Left renal cortex interstitium (tissue), 4 donors: ENCODE data around the gene GRM4. TPM values are rescaled to one million over a fixed set of nuclear protein-coding genes. Genes with fewer than 3 reads are reported as not detected.

ENCODE experiments used
- DNase-seq, 4 donors: peaks; one replicate each; pipeline ENCODE4 v3.0.0-alpha.2; 2013; ENCODE audit warnings: low read depth in 4 of 4, low spot score in 2 of 4, missing footprints in 1 of 4
- polyA plus RNA-seq, 4 donors: library from polyadenylated mRNA; unstranded; fragments of 120-200 nt; gene quantifications; one replicate each; pipeline ENCODE4 v1.2.1, GENCODE V29; 2013; ENCODE audit not compliant: insufficient read length in 4 of 4

Gene GRM4
- polyA plus RNA-seq, 4 donors, result 0.56 to 0.71 (median 0.62) TPM

DNA sequence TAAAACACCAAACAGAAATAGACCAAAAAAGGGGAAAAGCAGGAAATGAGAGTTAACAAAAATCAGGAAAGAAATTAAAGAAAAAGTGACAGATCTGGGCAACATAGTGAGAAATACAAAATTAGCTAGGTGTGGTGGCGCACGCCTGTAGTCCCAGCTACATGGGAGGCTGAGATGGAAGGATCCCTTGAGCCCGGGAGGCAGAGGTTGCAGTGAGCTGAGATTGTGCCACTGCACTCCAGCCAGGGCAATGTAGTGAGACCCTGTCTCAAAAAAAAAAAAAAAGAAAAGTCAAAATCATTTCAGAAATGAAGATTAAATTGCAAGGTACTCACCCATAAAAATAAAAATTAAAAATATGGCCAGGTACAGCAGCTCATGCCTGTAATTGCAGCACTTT, 13.0 kb upstream of the GRM4 start:
- DNase-seq, result no peak

DNA sequence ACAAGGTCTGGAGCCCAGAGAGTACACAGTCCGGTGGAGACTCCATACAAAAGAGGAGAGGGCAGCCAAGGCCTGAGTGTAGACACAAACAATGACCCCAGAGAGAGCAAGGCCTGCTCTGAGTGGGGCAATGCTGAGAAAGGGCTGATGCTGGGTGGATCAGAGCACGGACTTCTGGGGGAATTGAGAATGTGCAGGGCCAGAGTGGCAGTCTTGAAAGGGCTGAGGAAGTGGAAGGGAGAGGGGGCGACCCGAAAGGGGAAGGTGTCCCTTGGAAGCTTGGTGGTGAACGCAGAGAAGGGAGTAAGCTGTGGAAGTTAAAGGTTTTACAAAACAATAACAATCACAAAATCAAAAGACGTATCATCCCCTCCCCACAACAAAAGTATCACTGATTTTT, 12.0 kb upstream of the GRM4 start:
- DNase-seq, result no peak

DNA sequence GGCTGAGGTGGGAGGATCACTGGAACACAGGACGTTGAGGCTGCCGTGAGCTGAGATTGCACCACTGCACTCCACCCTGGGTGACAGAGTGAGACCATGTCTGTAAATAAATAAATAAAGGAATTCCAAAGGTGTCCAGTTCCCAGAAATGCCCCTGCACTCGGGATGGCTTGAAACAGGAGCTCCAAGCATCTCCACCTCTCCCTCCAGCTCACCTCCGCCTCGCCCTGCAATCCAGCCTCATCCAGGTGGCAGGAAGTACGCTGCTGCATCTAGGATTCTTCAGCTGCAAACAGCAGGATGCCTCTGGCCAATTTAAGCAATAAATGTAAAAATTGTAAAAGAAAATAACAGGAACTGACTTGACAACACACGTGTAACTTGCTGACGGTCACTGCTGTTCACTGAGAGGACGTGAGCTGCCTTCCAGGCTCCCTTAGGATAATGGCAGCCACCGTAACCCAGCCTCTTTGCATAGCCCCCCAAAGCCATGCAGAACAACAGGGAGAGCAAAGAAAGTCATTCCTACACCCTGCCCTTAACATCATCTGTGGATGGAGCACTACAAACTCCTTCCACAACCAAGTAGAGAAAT, 11.4 kb upstream of the GRM4 start:
- no peak for DNase-seq

DNA sequence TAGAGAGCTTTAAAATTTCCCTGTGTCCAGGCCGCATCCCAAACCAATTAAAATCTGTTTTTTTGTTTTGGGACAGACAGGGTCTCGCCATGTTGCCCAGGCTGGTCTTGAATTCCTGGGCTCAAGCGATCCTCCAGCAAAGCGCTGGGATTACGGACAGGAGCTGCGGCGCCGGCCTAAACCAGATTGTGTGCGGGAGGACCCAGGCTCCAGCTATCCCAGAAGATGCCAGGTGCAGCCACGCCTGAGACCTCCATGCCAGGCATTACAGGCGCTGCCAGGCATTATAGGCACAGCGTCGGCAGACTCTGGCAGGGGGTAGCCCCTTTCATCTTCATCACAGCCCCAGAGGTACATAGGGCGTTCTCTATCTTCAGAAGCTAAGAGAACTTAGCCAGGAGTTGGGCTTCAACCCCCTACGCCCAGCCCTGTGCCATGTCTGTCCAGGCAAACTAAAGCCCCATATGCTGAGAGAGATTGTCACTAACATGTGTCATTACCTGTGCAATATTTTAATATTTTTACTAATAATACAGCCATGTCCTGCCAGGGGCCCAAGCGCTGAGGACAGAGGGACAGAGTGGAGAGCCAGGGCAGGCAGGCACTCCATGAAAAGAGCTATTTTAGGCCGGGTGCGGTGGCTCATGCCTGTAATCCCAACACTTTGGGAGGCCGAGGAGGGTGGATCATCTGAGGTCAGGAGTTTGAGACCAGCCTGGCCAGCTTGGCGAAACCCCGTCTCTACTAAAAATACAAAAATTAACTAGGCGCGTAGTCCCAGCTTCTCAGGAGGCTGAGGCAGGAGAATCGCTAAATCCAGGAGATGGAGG, 9.8 kb upstream of the GRM4 start:
- no peak for DNase-seq

DNA sequence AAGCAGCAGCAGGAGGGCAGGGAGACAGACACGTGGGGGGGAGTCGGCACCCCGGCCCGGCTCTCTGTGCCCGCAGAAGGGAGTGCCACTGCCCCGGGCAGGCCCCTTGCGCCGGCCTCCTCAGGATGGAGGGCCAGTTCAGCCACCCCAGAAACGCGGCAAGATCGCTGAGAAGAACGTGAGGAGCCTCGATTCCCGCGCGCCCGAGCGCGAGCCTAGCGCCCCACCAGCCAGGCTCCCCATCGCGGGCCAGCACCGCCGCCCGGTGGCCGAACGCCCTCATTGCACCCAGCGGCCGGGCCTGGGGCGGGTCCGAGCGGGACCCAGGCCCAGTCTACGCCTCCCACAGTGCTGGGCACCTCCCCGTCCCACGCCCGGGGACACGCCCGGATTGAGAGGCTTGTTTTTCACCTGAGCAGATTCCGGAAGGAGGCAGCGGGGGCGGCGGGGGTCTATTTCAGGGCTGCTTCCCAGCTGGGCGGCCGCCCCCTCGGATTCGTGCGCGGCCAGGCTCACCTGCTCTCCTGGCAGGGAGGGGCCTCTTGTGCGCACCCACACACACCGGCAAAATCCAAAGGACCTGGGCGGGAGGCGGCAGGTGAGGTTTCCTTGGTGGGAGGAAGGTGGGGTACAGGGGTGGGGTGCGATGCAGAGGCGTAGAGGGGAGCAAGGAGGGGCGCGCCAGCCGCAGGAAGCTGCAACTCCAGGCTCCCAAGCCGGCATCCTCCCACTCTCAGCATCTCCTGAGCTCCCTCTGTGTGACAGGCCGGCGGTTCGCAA, 9.0 kb upstream of the GRM4 start:
- no peak for DNase-seq

DNA sequence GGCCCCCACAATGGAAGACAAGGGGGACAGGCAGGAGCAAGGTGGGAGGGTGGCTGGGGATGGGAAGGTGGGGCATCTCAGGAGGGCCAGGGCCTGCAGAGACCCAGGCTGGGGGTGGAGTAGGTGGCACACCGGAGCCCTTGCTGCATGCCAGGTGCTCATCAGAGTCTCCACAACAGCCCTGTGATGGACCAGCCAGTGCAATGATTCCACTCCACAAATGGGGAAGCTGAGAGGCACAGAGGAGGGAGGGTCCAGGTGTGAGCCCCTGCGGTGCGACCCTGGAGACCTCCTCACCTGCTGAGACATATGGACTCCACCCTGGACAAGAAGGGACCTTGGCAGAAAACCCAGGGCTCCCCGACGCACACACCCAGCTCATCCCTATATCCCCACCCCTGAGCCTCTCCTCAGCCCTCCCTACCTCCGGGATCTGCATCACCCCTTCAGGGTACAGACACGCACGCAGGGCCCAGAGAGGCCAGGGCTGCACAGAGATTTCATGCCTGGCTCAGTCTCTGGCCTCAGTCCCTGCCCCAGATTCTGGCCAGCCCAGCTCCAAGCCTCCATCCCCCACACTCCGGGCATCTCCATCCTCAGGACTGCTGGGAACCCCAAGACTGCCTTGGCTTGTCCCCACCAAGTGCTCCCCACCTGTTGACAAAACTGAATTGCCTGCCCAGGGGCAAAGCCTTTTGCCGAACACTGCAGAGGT, 7.1 kb upstream of the GRM4 start:
- DNase-seq, result no peak

DNA sequence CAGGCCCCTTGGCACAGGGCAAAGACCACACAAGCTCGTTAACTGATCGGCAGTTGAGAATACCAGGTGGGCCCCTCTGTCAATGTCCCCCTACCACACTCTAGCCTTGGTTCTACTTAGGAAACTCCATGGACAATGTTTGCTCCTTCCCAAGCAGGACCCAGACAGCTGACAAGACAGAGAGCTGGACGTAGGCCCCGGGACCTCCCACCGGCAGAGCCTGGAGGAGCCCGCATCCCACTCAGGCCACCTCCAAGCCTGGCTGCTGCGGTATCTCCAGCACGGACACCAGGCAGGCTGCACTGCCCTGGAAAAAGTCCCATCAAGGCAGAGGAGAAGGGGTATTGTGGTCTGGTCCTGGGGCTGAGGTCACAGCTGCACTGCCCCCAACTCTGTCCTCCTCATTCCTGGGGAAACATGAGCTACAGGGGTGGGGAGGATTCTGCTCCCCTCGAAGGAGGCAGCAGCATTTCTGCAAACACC, 6.2 kb upstream of the GRM4 start:
- DNase-seq, result no peak

DNA sequence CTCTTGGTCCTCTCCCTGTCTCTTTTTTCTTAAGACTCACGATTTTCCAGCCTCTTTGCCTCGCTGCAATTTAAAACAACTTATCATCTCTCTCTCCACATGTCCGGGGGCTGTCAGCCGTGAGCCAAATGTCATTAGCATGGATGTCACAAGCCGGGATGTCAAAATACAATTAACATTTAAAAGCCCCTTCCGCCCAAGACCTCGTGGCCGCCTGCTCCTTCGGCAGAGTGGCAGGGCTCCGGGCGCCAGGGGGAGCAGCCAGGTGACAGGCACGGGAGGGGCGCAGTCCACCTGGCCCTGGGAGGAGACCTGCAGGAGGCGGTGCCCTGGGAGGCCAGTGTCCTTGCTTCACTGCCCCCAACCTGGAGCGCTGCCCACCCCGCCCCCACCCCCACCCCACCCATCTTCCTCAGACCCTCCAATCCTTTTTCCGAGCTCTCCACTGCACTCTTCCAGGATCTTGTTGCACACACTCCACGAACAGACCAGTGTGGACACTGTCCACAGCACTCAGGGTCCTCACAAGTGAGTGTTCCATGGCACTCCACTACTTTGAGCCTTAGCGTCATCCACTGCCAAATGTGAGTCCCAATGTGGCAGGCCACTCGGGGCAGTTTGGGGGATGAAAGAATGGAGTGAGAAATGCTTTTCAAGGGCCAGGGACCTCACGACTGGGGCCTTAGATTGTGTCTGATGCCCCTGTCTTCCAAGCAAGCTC, 5.6 kb upstream of the GRM4 start:
- no peak for DNase-seq

DNA sequence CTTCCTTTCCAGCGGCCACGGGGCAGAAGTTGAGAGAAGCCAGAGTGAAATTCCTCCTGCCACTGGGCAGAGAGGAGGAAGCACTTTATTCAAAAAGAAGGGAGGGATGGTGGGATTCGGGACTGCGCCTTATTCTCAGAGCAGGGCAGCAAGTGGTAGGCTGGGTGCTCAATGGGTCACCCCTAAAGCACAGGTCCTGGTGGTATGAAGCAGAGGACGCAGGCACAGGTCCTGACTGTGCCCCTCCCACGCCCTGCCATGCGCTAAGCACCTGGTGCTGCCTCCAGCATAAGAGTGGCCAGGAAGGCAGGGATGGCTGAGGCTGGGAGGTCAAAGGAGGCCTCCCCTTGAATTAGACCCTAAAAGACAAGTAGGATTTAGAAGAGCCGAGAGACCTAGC, 4.9 kb upstream of the GRM4 start:
- no peak for DNase-seq

DNA sequence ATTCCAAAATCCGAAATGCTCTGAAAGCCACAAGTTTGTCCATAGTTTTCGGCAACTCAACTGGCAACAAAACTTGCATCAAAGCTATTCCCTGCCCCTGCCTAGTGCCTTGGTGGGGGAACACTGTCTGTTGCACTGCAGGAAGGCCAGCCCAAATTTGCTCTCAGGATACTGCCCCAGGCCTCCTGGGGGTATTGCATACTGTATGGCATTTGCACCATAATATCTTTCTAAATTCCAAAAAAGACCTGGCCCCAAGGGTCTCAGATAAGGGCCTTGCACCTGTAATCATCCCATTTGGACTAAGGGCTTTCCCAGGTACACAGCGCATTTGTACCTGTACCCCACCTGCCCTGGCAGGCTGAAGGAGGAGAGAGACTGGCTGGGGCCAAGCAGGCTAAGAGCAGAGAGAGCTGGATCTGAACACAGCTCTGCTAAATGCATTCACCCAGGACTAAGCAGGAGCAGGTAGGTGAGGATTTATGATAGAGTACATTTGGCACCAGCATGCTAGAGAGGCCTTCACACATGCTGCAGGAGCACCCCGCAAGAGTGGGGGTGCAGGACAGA, 4.0 kb upstream of the GRM4 start:
- DNase-seq, result no peak

DNA sequence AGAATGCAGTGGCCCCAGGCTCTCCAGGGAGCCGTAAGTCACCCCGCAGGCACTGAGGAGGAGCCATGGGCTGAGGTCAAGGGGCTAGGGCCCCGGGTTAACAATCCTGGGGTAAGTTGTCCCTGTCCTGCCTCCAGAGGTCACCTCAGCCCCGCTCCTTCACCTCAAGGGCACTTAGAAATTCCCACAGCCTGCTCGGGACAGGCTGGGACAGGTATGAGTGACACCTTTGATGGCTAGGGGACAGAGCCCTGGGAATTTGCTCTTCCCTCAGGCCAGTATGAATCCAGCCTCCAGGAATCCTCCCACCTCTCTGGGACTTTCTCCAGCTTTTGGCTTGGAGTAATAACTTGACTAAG, 3.5 kb upstream of the GRM4 start:
- DNase-seq, result no peak

DNA sequence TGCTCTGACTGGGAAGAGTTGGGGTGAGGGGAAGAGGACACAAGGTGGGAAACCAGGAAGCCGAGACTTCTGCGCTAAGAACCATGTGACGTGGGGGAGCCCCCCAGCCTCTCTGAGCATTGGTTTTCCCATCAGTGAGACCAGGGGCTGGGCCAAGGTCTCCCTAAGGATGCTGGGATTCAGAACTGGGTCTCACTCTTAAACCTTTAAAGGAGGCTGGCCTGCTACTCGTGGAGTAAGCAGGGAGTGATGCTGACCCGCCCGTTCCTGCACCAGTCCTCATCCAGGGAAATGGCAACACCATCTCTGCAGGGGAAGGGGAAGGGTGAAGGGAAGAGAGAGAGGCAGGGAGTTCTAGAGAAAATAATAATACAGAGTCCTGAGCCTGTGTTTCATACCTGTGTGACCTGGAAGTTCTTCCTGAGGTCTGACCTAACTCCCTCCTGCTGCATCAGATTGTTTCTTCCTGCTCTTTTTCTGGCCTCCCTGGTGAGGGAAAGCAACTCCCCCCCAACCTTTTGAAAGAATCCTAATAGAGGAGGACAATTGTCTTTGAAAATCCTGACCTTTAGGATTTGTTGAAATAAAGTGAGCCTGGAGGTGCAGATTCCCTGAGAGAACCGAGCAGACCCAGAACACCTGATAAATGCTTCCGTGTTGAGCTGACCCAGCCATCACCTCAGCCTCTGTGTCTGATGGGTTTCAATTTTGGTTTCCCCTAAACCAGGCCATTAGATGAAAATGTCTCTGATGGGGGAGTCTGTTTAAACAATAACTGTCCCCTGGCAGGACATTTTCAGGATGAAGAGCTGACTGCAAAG, 3.0 kb upstream of the GRM4 start:
- DNase-seq, result no peak

DNA sequence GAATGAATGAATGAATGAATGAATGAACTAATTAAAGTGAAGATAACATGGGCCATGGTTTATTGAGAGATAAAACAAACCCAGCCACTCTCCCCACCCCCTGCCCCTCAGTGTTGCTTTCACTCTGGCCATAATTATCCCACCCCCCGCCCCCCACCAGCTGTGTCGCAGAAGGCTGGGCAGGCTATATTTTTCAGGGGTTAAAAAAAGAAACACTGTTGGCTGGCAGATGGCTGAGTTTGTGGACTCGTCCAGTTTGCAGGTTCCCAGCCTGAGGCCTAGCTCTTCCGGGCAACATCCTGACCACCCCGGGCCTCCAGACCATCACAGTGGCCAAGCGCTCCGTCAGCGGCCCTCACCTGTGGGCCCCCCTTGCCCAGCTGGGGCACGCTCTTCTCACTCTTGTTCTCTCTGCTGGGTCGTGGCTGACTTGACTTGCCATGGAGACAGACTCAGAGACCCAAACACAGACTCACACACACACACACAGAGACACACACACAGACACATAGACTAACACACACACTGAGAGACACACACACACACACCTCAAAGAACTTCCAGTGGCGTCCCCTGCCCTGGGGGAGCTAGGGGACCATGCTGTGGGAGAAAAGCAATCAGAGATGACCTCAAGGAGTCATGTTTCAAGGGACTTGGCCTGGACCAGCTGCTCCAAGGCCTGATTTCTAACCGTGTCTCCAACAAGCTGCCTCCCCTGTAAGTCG, 2.2 kb upstream of the GRM4 start:
- DNase-seq, result no peak

DNA sequence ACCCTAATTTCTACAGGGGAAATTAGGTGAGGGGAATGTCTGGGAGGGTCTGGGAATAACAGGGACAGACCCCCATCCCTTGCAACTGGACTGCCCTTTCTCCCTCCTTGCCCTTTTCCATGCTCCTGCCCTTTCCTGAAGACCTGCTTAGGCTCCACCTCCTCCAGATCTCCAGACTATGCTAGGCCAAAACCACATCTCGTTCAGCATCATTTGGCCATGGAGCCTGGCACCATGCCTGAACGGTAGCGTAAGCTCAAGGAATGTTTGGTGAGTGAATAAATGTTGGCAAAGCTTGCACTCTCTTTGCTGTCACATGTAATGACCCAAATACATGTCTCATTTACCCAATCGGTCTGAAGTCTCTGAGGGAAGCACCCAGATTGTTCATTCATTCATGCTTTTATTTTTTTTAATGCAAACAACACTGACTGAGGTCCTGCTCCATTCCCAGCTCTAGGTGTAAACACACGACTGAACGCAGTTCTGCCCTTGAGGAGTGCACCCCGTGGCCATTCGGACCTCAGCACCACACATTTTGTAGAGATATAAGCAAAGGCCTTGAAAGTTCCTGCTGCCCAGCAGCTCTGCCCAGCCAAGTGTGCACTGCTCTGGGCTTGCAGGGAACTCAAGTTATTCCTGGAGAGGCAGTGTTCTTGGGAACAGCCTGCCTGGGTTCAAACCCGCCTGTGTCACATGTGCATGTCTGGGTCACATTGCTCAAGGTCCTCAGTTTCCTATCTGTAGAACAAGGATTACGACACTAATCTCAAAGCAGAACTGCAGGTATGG, 1.1 kb upstream of the GRM4 start:
- DNase-seq, result no peak

DNA sequence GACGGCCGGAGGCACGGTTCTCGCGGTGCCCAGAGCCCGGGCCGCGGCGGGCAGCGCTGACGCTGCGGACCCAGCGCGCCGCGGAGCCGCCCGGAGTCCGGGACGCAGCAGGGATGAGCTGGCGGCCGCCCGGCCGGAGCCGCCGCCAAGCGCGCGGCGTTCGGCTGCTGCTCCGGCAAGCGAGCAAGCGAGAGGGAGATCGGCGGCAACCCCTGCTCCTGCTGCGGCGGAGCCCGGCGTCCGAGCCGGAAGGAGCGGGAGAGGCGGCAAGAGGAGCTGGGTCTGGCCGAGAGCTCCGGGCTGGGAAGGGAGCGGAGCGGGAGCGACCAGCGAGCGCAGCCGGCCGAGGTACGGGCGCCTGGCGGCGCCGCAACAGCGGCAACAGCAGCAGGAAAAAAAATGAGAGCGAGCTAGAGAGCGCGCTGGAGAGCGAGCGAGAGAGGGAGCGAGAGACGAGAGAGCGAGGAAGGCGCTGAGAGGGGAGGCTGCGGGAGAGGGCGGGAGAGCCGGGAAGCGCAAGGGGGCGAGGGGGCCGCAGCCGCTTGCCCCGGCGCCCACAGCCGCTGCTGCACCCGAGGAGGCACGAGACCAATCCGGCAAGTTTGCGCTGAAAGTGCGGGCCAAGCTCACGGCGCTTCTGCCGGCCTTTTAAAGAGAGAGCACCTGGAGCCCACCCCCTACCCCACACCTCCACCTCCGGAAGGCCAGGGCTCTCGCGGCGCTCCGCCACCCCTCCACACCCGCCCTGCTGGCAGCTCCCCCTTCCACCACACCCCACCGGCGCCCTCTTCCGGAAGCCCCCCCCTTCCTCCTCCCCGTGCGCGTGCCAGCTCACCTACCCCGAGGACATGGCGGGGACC, 496 bp downstream of the GRM4 start:
- DNase-seq, result no peak

DNA sequence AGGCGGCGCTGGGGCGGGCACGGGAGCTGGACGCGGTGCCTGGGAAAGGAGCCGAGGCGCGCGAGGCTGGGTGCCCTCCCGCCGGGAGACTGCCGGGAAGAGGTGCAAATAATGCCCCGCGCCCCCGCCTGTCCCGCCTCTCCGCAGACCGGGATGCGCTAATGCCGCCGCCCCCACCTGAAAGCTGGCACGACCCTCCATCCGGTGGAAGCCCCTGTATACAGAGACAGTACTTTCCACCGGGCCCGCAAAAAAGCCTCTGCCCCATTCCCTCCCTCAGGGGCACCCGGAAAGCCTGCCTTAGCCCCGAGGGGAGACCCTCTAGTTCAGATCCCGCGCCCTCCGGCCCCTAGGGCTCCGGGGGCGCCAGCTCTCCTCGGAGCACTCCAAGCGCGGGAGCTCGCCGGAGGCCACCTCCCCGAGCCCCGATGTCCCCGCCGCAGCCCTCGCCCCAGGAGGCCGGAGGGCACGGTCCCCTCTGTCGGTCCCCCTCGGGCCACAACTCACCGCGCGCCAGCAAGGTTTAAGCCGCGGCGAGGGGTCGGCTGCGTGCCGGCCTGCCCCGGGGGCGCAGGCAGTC, 1.2 kb downstream of the GRM4 start:
- no peak for DNase-seq
